WERI-Rb-1 (cell line): Measurements from ENCODE around the gene PCDH1.

Experiments used
- DNase-seq: peaks from one replicate; pipeline ENCODE4 v3.0.0-alpha.2; 2020
- H3K27ac ChIP-seq: fragments of 250-450 bp; sonication (Bioruptor Pico); 2 replicates; pipeline ENCODE4 v1.5.1; 2020; ENCODE audit warnings: mild to moderate bottlenecking, moderate library complexity
- H3K27me3 ChIP-seq: fragments of 250-450 bp; sonication (Bioruptor Pico); 2 replicates; pipeline ENCODE4 v1.5.1; 2021; ENCODE audit warnings: mild to moderate bottlenecking, low read depth, moderate library complexity; ENCODE audit not compliant: insufficient read depth, severe bottlenecking
- H3K36me3 ChIP-seq: fragments of 250-450 bp; sonication (Bioruptor Pico); 2 replicates; pipeline ENCODE4 v1.5.1; 2020; ENCODE audit warnings: mild to moderate bottlenecking, moderate library complexity
- H3K4me3 ChIP-seq: 2 replicates; pipeline ENCODE4 v1.5.1; 2011; ENCODE audit warnings: low read depth, mild to moderate bottlenecking, control low read depth, low read length
- H3K9me3 ChIP-seq: fragments of 250-450 bp; sonication (Bioruptor Pico); 2 replicates; pipeline ENCODE4 v1.5.1; 2021; ENCODE audit warnings: mild to moderate bottlenecking, moderate library complexity; ENCODE audit not compliant: severe bottlenecking
- CTCF ChIP-seq: IDR thresholded peaks from 2 replicates; pipeline ENCODE4 v1.5.1; 2011; ENCODE audit warnings: low read depth, mild to moderate bottlenecking, control low read depth, inconsistent platforms, low read length

PCDH1 gene

GRCh38 chr5:141919218-141920119 is 41.3 kb upstream of the PCDH1 start:
- no peak for TF ChIP-seq CTCF
- Histone ChIP-seq H3K27ac (no peak overlapping the region), H3K27me3 (no peaks in the 10 kb centered on the region), H3K9me3 (no peaks in the 10 kb centered on the region), H3K4me3 (no peak overlapping the region), H3K36me3 (no peaks in the 10 kb centered on the region)
- no peak for DNase-seq

DNA sequence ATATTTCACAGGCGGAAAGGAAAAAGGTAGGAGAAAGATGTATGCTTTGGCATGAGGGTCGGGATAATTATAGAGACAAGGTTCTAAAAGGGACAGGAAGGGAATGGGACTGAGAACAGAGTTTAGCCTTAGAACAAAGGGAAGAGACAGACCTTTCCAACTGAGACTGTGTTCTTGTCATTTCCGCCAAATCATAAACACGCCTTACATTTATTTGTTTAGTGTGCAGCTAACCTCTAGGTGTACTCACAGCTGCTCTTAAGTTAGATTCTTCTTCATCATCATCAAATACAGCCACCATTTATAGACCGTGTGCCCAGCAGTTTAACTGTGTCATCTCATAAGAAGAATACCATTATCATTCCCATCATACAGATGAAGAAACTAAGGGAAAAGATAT is 39.5 kb upstream of the PCDH1 start:
- H3K4me3 ChIP-seq: no peak overlapping the region
- DNase-seq: no peak
- H3K27me3 ChIP-seq: no peaks in the 10 kb centered on the region
- no peak overlapping the region for H3K27ac ChIP-seq
- H3K36me3 ChIP-seq: no peaks in the 10 kb centered on the region
- no peak for TF ChIP-seq CTCF
- no peaks in the 10 kb centered on the region for H3K9me3 ChIP-seq

GRCh38 chr5:141916522-141916921 is 38.3 kb upstream of the PCDH1 start:
- no peak overlapping the region for H3K27ac ChIP-seq
- H3K4me3 ChIP-seq: no peak overlapping the region
- DNase-seq: no peak
- TF ChIP-seq CTCF: no peak
- H3K9me3 ChIP-seq: no peaks in the 10 kb centered on the region
- H3K27me3 ChIP-seq: no peaks in the 10 kb centered on the region
- H3K36me3 ChIP-seq: no peaks in the 10 kb centered on the region

DNA sequence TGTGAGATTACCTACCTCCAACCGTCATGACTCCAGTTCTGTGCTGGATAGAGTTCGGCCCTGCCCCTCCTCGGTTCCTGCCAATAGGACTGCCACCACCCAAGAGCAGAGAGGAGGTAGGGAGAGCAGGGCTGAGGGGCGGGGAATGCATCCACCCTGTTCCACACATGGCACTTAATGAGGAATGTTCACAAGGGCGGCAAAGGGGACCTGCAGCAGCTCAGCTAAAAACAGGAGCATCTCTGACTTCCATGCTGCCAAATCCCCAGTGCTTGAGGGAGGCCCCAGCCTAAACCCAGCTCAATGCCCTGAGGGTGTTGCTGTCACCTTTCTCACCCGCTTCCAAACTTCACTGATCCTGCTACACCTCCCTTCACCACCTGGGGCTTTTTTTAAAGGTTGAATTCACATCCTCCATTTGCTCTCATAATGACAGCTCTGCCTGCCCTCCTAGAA is 37.7 kb upstream of the PCDH1 start:
- Histone ChIP-seq H3K27me3 (no peaks in the 10 kb centered on the region), H3K9me3 (no peaks in the 10 kb centered on the region), H3K36me3 (no peaks in the 10 kb centered on the region), H3K27ac (no peak overlapping the region), H3K4me3 (no peak overlapping the region)
- no peak for DNase-seq
- no peak for TF ChIP-seq CTCF

DNA sequence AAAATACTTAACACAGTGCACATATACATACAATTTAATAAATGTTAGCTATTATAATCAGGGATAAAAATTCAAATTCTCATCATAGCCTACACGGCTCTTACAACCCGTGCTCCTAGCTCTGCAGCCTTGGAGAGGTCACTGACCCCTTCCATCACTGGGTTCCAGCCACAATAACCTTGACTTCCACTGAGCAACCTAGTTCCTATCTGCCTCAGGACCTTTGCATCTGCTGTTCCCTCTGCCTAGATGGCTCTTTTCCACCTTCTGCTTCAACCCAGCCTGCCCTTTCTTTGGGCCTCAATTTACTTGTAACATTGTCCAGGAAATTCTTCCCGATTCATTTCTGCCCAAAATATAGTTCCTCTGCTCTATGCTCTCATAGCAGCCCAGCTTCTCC is 36.6 kb upstream of the PCDH1 start:
- Histone ChIP-seq H3K27me3 (no peaks in the 10 kb centered on the region), H3K9me3 (no peaks in the 10 kb centered on the region), H3K36me3 (no peaks in the 10 kb centered on the region), H3K27ac (no peak overlapping the region), H3K4me3 (no peak overlapping the region)
- no peak for DNase-seq
- no peak for TF ChIP-seq CTCF

GRCh38 chr5:141914199-141914743 is 36.1 kb upstream of the PCDH1 start:
- no peak for DNase-seq
- no peak for TF ChIP-seq CTCF
- no peaks in the 10 kb centered on the region for H3K36me3 ChIP-seq
- H3K27me3 ChIP-seq: no peaks in the 10 kb centered on the region
- H3K27ac ChIP-seq: no peak overlapping the region
- no peaks in the 10 kb centered on the region for H3K9me3 ChIP-seq
- H3K4me3 ChIP-seq: no peak overlapping the region
